MCF 10A (cell line): ENCODE data around the gene PPP1R36. TPM values are rescaled to one million over a fixed set of nuclear protein-coding genes. Genes with fewer than 3 reads are reported as not detected.
A peak's percentile ranks its signal among the peaks of the same experiment; 100 is the strongest.

Experiments
- BruUV-seq: library from RNA; stranded (reverse); fragments of 400-500 nt; replicated peaks from 2 replicates; lab custom pipeline; 2021; lab: Mats Ljungman, UMichigan
- CTCF ChIA-PET: fragments of 300-600 bp; sonication (Branson Sonifier 250); formaldehyde crosslinking; extraction: SDS; loops from one replicate; lab custom pipeline; 2021; ENCODE audit warnings: antibody characterized with exemption, inconsistent platforms; lab: Yijun Ruan, JAX
- POLR2A ChIA-PET: fragments of 300-600, 350-650 bp; sonication (Branson Sonifier 250); formaldehyde crosslinking; extraction: SDS; loops from one replicate; lab custom pipeline; 2020; ENCODE audit warnings: antibody characterized with exemption, inconsistent platforms; lab: Yijun Ruan, JAX
- DNase-seq: peaks from one replicate; pipeline ENCODE4 v3.0.0-alpha.2; 2018; ENCODE audit not compliant: unreplicated experiment
- H3K27ac Mint-ChIP-seq: one replicate; pipeline ENCODE4 v1.8.0; 2022; ENCODE audit warnings: mild to moderate bottlenecking, low read depth, mixed read lengths; ENCODE audit not compliant: unreplicated experiment
- H3K27me3 Mint-ChIP-seq: one replicate; pipeline ENCODE4 v1.8.0; 2022; ENCODE audit warnings: mixed read lengths; ENCODE audit not compliant: insufficient read depth, unreplicated experiment
- H3K36me3 Mint-ChIP-seq: one replicate; pipeline ENCODE4 v1.8.0; 2022; ENCODE audit warnings: mild to moderate bottlenecking, moderate library complexity, mixed read lengths; ENCODE audit not compliant: insufficient read depth, unreplicated experiment
- H3K4me1 Mint-ChIP-seq: one replicate; pipeline ENCODE4 v1.8.0; 2022; ENCODE audit warnings: mixed read lengths; ENCODE audit not compliant: insufficient read depth, unreplicated experiment
- H3K4me3 Mint-ChIP-seq: one replicate; pipeline ENCODE4 v1.8.0; 2022; ENCODE audit warnings: mild to moderate bottlenecking, moderate library complexity, mixed read lengths; ENCODE audit not compliant: unreplicated experiment
- H3K9me3 Mint-ChIP-seq: one replicate; pipeline ENCODE4 v1.8.0; 2022; ENCODE audit warnings: mixed read lengths; ENCODE audit not compliant: unreplicated experiment
- CTCF ChIP-seq: fragments of 200-600 bp; IDR thresholded peaks from one replicate; pipeline ENCODE4 v1.8.0; 2022; ENCODE audit warnings: antibody characterized with exemption, mild to moderate bottlenecking; ENCODE audit not compliant: unreplicated experiment
- intact Hi-C: fragments of 100-400 bp; cut with micrococcal nuclease; formaldehyde crosslinking; loops from 2 replicates; pipeline ENCODE4 v1.14.1; 2022
- total RNA-seq: library from RNA; stranded (reverse); gene quantifications from 2 replicates; pipeline ENCODE4 v1.2.3, GENCODE V29; 2022

Gene PPP1R36
- total RNA-seq, 1 experiment from 2014 or later: 0.47 TPM

- peaks cover 40% of the 10 kb centered on the region for H3K4me1 Mint-ChIP-seq
- TF ChIP-seq CTCF: no peak
- CTCF ChIA-PET: interaction anchor here (0.7 to 1.0 kb wide), 2 partner anchors 130 to 164 kb away, joined by 3 read pairs; no protein-coding TSS in a partner anchor
- intact Hi-C loops: loop anchor here (2.0 to 10.0 kb wide), 2 partner anchors 129 to 163 kb away; no protein-coding TSS in a partner anchor
- H3K27me3 Mint-ChIP-seq: no peaks in the 10 kb centered on the region
- peak overlapping the region; percentile 86 for H3K27ac Mint-ChIP-seq
- BruUV-seq: no TSS peak
- POLR2A ChIA-PET: interaction anchor here (0.8 to 3.9 kb wide), 4 partner anchors 8 to 174 kb away, joined by 3 to 18 read pairs (median 4); no protein-coding TSS in a partner anchor
- peak; percentile 65 for DNase-seq
- peak overlapping the region; percentile 83 for H3K4me3 Mint-ChIP-seq
- peaks cover 20% of the 10 kb centered on the region for H3K36me3 Mint-ChIP-seq
- H3K9me3 Mint-ChIP-seq: no peaks in the 10 kb centered on the region
Measured at GRCh38 chr14:64507376-64508156, 42.2 kb upstream of the PPP1R36 start.

DNA sequence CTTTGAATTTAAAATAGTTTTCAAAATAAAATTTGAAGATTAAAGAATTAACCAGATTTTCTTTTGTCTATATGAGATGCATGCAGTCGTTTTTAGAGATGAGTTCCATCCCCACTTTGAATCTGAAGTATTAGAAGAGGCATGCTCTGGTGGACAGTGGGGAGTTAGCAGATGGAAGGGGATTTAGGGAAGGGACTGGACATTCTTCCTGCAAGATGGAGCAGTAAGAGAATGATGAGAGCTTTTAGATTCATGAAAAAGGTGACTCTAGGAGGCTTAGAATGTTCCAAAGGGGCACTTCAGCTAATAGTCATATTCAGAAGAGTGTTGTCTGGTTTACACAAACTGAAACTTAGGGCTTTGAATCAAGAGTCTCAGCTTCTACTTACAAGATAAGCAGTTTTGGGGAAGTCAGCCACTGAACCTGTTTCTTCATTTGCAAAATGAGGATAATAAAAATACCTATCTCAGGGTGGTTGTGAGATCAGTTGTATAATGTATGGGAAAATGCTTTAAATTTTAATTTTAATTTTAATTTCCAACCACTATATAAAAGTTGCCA lies 41.5 kb upstream of the PPP1R36 start:
- BruUV-seq: no TSS peak
- no peak for TF ChIP-seq CTCF
- no peak overlapping the region for H3K27ac Mint-ChIP-seq
- H3K36me3 Mint-ChIP-seq: peaks cover 20% of the 10 kb centered on the region
- ChIA-PET CTCF (interaction anchor here (0.7 to 1.4 kb wide), 4 partner anchors 128 to 383 kb away, joined by 3 to 6 read pairs (median 4); no protein-coding TSS in a partner anchor), POLR2A (interaction anchor here (0.6 to 1.4 kb wide), 6 partner anchors 13 to 465 kb away, joined by 3 to 5 read pairs (median 3); no protein-coding TSS in a partner anchor)
- no peaks in the 10 kb centered on the region for H3K9me3 Mint-ChIP-seq
- intact Hi-C loops: loop anchor here (10.0 kb wide), 1 partner anchor 163 kb away; no protein-coding TSS in a partner anchor
- DNase-seq: no peak
- H3K4me1 Mint-ChIP-seq: peaks cover 35% of the 10 kb centered on the region
- no peaks in the 10 kb centered on the region for H3K27me3 Mint-ChIP-seq
- H3K4me3 Mint-ChIP-seq: peak overlapping the region; percentile 83

GRCh38 chr14:64509036-64509435 lies 40.7 kb upstream of the PPP1R36 start:
- intact Hi-C loops: loop anchor here (10.0 kb wide), 1 partner anchor 164 kb away; no protein-coding TSS in a partner anchor
- Mint-ChIP-seq H3K36me3 (peaks cover 15% of the 10 kb centered on the region), H3K27me3 (no peaks in the 10 kb centered on the region), H3K9me3 (no peaks in the 10 kb centered on the region), H3K27ac (no peak overlapping the region), H3K4me1 (peaks cover 35% of the 10 kb centered on the region), H3K4me3 (no peak overlapping the region)
- TF ChIP-seq CTCF: no peak
- CTCF ChIA-PET: interaction anchor here (0.6 to 1.4 kb wide), 7 partner anchors 12 to 383 kb away, joined by 3 to 6 read pairs (median 4); no protein-coding TSS in a partner anchor
- no TSS peak for BruUV-seq
- no peak for DNase-seq
- POLR2A ChIA-PET: interaction anchor here (0.7 to 1.4 kb wide), 5 partner anchors 12 to 155 kb away, joined by 3 to 5 read pairs (median 3); no protein-coding TSS in a partner anchor
